ENCODE results near the gene CACNB4. TPM values are rescaled to one million over a fixed set of nuclear protein-coding genes. Genes with fewer than 3 reads are reported as not detected.

CACNB4 gene
- total RNA-seq, 1 experiment from 2014 or later = 2.0 TPM

DNA sequence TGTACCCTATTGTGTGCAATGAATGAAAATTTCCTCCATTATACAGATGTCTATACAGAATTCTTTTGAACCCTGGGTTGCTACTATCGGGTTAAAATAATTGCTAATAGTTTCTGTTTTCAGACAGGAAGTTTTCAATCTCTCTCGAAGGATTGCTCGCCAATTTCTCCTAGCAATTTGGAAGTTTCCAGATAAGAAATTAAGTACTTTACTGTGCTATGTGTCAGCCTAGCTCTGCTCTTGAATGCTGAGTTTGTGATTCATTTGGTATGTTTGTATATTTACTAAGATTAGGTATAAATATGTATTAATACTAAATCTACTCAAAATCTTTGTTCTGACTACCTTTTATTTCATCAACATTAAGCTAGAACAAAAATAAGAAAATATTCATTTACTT is 196.0 kb downstream of the CACNB4 start:
- intact Hi-C loops (cut with micrococcal nuclease) = no loop called here
- no peak overlapping the region for H3K4me3 ChIP-seq (replicated peaks in 1 of 2; ENCODE audit: low read depth in 1 of 2, low read length in 2 of 2)
- RAD21 ChIA-PET (ENCODE audit: low non-redundant PET in 1 of 2, low total read pairs in 2 of 2, uncharacterized antibody in 2 of 2, unreplicated experiment in 2 of 2) = no interaction called here
- BruUV-seq (replicated peaks) = no TSS peak
- H3K9ac ChIP-seq (ENCODE audit: low read length) = no peak overlapping the region
- no peaks in the 10 kb centered on the region for H4K20me1 ChIP-seq (ENCODE audit: insufficient read depth)
- no peak overlapping the region for H3K27ac ChIP-seq (ENCODE audit: low read depth, low read length)
- H3K4me2 ChIP-seq (ENCODE audit: low read length) = no peak overlapping the region
- no peaks in the 10 kb centered on the region for H3K9me3 ChIP-seq (ENCODE audit: control insufficient read depth in 1 of 2, insufficient read depth in 1 of 2, low read depth in 1 of 2, low read length in 2 of 2)
- DNase-seq (ENCODE audit: low read depth, low spot score) (no peak), ATAC-seq (no peak)
- TF ChIP-seq EZH2phosphoT487 (IDR thresholded peaks at IDR 0.05; ENCODE audit: borderline replicate concordance) (no peak), RAD21 (IDR thresholded peaks at IDR 0.05; ENCODE audit: low read depth) (no peak), SIN3A (IDR thresholded peaks at IDR 0.05; ENCODE audit: low read depth) (no peak), YY1 (IDR thresholded peaks at IDR 0.05; ENCODE audit: extremely low read depth, insufficient replicate concordance, low read depth, low read length) (no peak), EZH2 (IDR thresholded peaks at IDR 0.05) (no peak), CBX3 (IDR thresholded peaks at IDR 0.05; ENCODE audit: low read depth) (no peak), FOSL1 (IDR thresholded peaks at IDR 0.05; ENCODE audit: low read depth) (no peak), SRF (IDR thresholded peaks at IDR 0.05; ENCODE audit: low read depth) (no peak), ZNF274 (IDR thresholded peaks at IDR 0.05; ENCODE audit: low read depth, low read length) (no peak), POLR2AphosphoS5 (IDR thresholded peaks at IDR 0.05; ENCODE audit: low read depth, low read length) (no peak), EGR1 (IDR thresholded peaks at IDR 0.05; ENCODE audit: low read depth) (no peak), POLR2A (IDR thresholded peaks at IDR 0.05; ENCODE audit: borderline replicate concordance, extremely low read depth, insufficient read depth, insufficient read length) (no peak), ELF1 (IDR thresholded peaks at IDR 0.05; ENCODE audit: borderline replicate concordance, low read depth) (no peak), TCF7L2 (IDR thresholded peaks at IDR 0.05; ENCODE audit: borderline replicate concordance, extremely low read depth, insufficient read depth, insufficient read length) (no peak), SP1 (IDR thresholded peaks at IDR 0.05; ENCODE audit: low read depth) (no peak), ATF3 (IDR thresholded peaks at IDR 0.05) (no peak), JUND (IDR thresholded peaks at IDR 0.05) (no peak), CEBPB (IDR thresholded peaks at IDR 0.05; ENCODE audit: low read depth) (no peak)
- TF ChIP-seq, protein P1, sequence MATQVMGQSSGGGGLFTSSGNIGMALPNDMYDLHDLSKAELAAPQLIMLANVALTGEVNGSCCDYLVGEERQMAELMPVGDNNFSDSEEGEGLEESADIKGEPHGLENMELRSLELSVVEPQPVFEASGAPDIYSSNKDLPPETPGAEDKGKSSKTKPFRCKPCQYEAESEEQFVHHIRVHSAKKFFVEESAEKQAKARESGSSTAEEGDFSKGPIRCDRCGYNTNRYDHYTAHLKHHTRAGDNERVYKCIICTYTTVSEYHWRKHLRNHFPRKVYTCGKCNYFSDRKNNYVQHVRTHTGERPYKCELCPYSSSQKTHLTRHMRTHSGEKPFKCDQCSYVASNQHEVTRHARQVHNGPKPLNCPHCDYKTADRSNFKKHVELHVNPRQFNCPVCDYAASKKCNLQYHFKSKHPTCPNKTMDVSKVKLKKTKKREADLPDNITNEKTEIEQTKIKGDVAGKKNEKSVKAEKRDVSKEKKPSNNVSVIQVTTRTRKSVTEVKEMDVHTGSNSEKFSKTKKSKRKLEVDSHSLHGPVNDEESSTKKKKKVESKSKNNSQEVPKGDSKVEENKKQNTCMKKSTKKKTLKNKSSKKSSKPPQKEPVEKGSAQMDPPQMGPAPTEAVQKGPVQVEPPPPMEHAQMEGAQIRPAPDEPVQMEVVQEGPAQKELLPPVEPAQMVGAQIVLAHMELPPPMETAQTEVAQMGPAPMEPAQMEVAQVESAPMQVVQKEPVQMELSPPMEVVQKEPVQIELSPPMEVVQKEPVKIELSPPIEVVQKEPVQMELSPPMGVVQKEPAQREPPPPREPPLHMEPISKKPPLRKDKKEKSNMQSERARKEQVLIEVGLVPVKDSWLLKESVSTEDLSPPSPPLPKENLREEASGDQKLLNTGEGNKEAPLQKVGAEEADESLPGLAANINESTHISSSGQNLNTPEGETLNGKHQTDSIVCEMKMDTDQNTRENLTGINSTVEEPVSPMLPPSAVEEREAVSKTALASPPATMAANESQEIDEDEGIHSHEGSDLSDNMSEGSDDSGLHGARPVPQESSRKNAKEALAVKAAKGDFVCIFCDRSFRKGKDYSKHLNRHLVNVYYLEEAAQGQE (IDR thresholded peaks at IDR 0.05; ENCODE audit: low read depth) = no peak
- TF ChIP-seq, protein P2, sequence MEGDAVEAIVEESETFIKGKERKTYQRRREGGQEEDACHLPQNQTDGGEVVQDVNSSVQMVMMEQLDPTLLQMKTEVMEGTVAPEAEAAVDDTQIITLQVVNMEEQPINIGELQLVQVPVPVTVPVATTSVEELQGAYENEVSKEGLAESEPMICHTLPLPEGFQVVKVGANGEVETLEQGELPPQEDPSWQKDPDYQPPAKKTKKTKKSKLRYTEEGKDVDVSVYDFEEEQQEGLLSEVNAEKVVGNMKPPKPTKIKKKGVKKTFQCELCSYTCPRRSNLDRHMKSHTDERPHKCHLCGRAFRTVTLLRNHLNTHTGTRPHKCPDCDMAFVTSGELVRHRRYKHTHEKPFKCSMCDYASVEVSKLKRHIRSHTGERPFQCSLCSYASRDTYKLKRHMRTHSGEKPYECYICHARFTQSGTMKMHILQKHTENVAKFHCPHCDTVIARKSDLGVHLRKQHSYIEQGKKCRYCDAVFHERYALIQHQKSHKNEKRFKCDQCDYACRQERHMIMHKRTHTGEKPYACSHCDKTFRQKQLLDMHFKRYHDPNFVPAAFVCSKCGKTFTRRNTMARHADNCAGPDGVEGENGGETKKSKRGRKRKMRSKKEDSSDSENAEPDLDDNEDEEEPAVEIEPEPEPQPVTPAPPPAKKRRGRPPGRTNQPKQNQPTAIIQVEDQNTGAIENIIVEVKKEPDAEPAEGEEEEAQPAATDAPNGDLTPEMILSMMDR (IDR thresholded peaks at IDR 0.05 in 2 of 3, conservative IDR thresholded peaks at IDR 0.05 in 1 of 3; ENCODE audit: borderline replicate concordance in 1 of 3, insufficient read depth in 1 of 3, low read depth in 2 of 3, low read length in 2 of 3) = no peak
- H3K79me2 ChIP-seq (ENCODE audit: insufficient read depth, low read length) = no peaks in the 10 kb centered on the region
- H3K4me1 ChIP-seq (ENCODE audit: control insufficient read depth in 1 of 2, insufficient read depth in 2 of 2, low read length in 2 of 2) = no peaks in the 10 kb centered on the region
- no peaks in the 10 kb centered on the region for H3K36me3 ChIP-seq (ENCODE audit: control insufficient read depth in 1 of 2, insufficient read depth in 2 of 2, low read length in 2 of 2)
- CTCF ChIA-PET = no interaction called here
- H3K9me2 ChIP-seq (ENCODE audit: insufficient read depth) = no peaks in the 10 kb centered on the region
- no peaks in the 10 kb centered on the region for H3K27me3 ChIP-seq (ENCODE audit: insufficient read depth, low read length)
- H2AFZ ChIP-seq (ENCODE audit: low read depth, low read length, poor library complexity, severe bottlenecking) = no peak overlapping the region
- POLR2A ChIA-PET = no interaction called here

Measured in HCT116 (cell line).